GM18502 (cell line): ENCODE measurements around the gene MTARC2.

Experiments used
- ATAC-seq: cut with Tn5 transposase; IDR thresholded peaks from one replicate; pipeline ENCODE4 v1.9.1; 2021; ENCODE audit warnings: mild to moderate bottlenecking; ENCODE audit not compliant: unreplicated experiment, poor library complexity

The MTARC2 gene

DNA sequence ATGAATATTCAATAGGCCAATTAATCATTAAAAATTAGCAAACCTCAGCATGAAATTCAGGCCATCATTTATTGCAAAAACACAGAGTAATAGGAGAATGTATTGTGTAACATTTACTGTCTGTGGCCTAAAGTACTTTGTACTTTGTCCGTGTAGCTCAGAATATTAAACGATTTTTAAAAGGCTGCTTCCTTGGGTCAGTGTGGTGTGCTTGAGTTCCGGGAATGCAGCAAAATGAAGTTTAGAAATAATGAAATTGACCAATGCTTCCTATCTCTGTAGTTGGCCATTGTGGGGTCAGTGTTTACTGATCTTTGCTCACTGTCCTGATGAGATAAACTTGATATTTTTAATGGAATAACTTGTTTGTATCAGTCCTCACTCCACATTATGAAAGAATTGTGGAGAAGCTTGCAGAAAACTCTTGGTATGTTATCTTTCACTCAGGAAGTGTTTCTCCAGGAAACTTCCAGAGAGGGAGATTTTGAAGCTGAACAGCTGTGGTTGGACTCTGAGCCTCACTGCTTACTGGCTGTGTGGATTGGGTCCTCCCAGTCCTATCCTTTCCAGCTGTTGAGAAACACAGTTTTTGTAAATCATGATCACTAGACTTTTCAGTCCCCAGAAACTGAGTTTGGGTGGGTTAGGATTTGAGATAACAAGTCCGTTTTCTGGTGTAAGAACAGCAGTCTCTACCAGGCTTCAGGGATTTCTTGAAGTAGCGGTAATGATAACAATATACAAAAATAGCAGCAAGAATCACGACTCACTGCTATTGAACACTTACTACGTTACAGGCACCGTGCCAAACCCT lies 19.4 kb downstream of the MTARC2 start:
- peak; percentile 41 for ATAC-seq

DNA sequence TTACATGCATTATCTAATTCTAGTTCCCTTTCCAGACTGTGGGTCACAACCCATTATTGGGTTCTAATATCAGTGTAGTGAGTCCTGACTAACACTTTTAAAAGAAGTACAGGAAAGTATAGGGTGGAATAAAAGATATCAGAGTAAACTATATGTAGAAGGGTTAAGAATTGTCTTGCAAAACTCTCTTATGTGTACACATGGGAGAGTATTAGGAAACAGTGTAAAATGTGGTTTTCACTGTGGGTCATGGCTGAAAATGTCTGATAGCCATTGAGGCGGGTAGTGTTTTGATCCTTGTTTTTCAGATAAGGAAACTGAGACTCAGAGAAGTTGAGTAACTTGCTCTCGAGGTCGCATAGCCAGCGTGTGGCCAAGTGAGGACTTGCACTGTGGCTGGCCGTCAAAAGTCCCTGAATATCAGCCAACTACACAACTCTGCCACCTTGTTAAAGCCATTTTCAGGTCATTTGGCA lies 20.0 kb downstream of the MTARC2 start:
- ATAC-seq = peak; percentile 5

DNA sequence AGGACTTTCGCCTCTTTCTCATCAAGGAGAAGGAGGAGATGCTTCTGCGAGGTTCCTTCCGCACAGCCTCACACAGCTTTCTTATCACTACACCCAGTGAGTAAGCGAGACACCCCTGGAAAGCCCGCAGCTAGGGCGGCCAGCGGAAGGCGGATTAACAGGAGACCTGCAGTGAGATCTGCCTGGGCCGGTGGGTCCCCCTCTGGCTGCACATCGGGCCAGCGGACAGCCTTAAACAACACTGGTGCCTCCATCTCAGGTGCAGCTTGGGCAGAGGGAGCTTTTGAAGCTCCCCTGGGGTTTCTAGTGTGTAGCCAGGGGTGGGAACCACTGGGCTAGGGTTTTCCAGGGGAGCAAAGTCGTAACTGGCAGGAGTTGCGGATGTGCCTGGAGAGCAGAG lies 21.1 kb downstream of the MTARC2 start:
- ATAC-seq = no peak

DNA sequence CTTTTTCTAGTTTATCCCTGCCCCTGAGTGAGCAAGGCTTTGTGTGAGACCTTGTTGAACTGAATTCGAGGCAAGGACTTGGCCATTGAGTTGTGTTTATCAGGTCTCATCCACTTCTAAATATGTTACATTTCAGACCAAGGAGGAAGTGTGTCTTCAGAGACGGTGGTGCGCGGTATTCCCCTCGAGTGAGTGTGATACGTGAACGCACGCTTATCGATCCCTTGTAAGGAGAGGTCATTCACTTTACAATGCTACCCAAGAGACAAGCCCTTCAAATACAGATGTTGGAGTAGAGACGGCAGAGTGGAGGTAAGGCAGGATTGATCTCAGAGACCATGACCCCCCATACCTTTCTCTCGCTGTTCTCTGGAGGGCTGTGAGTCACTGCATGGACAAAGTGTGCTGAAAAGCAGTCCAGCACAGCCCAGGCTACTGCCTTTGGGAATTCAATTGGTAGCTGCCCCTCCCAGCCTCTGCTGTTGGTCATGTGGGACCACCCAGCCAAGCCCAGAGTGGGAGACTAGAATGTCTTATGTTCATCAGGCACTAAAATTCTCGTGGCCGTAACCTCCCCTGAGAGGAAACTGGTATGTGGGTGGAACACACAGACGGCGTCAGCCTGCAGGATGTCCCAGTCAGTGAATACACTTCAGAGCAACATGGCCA lies 22.3 kb downstream of the MTARC2 start:
- ATAC-seq = peak; percentile 71

GRCh38 chr1:220772846-220773245 lies 24.7 kb downstream of the MTARC2 start:
- peak; percentile 28 for ATAC-seq

- no peak for ATAC-seq
Observed at GRCh38 chr1:220775240-220775853, 27.2 kb downstream of the MTARC2 start.

DNA sequence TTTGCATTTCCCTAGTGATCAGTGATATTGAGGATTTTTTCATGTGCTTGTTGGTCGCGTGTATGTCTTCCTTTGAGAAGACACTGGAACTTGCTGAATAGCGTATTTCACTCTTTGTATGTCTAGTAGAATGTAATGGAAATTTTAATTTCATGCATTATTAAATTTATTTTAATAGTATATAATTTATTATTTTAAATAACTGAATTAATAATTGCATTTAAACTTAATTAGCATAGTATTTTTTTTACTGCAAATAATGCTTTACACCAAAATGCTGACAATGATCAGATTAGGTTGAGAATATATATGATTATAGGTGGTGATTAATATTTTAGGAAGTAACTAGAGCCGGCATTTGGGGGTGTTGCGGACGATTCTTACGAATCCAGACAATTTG lies 28.1 kb downstream of the MTARC2 start:
- ATAC-seq = no peak

GRCh38 chr1:220776720-220777326 lies 28.7 kb downstream of the MTARC2 start:
- ATAC-seq = peak; percentile 83

DNA sequence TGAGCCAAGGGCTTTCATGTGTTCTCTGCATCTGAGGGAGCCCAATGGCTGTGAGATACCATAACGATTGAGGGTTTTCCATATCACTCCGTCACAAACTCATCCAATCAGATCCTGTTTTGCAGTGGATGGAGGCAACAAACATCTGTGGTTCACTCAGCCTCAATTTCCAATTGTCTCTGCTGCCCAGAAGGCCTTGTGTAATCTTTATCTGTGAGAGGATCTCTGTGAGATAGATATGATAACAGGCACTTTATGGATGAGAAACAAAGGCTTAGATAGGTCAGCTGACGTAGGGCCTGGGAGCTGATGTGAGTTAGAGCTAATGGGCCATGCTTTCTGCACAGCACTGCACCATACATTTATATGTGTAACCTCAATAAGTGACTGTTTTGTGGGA lies 35.3 kb downstream of the MTARC2 start:
- no peak for ATAC-seq

- no peak for ATAC-seq
Observed at GRCh38 chr1:220784751-220785150, 36.6 kb downstream of the MTARC2 start.

DNA sequence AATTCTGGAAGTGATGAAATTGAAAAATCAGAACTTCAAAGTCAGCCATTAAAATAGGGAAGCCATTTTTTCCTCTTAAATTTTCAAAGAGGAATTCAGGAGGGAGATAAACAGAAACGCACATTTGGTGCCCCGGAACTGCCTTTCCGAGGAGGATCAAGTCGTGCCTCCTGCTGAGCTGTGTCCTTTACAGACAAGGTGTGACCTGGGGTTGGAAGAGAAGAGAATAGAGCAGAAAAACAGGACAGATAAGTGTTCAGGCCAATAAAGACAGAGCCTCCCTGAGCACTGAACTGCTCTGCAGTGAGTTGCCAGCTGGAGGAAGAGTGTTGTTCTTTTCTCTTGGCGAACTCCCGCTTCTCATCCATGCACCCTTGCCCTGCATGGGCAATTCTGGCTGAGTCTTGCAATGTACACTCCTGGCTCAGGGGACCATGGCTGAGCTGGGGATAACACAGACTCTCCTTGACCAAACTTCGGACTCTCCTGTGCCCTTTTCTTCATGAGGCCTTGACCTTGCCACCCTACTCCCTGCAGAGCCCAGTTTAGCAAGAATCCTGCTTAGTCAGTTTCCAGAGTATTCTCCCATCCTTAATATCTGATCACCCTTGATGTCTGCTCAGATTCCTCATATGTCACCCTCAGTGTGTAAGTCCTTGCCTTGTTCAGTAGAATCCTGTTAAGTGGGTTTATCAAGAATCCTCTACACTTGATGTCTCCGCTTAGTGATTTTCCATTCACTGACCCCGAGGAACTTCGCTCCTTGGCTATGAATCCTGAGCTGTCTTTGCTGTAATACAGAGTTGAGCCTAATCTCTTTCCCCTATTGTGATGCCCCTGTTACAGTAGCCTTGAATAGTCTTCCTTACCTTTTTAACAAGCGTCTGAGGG lies 37.3 kb downstream of the MTARC2 start:
- no peak for ATAC-seq

DNA sequence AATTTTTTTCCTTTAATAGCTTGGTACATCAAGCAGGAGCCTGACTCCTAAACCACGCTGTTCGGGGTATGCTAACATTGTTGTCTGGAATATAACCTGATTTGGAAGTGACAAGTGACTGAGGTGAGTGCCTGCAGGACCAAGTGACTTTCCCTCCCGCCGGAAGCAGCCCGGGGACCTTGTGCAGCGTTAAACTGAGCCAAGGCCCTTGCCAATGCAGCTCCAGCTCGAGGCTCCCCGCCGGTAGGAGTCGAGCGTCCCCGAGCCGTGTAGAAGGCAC lies 37.9 kb downstream of the MTARC2 start:
- peak; percentile 24 for ATAC-seq

DNA sequence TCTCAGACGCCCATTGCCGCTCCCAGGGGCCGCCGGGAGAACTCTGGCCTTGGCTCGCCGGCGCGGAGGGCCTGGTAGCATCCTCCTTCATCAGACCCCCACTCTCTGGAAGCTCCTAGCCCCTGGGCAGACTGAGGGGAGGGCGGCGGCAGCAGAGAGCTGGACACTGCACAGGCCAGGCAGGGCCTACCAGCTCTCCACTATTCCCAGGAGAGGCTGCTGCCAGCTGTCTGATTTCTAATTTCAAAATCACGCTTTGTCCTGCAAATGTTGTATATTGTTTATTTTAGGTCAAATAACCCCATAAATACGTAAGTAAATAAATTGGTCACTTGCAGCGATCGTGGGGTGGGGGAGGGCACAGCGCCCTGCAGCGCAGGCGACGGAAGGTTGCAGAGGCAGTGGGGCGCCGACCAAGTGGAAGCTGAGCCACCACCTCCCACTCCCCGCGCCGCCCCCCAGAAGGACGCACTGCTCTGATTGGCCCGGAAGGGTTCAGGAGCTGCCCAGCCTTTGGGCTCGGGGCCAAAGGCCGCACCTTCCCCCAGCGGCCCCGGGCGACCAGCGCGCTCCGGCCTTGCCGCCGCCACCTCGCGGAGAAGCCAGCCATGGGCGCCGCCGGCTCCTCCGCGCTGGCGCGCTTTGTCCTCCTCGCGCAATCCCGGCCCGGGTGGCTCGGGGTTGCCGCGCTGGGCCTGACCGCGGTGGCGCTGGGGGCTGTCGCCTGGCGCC lies 38.4 kb downstream of the MTARC2 start, which contains the start of gene MTARC1:
Gene MTARC1 (plus strand): TSS at position 577 of the 732 bp plus-strand sequence. CDS start 32 bp downstream, at position 609.
- ATAC-seq = peak; percentile 86

GRCh38 chr1:220787069-220787619 lies 39.0 kb downstream of the MTARC2 start:
- peak; percentile 51 for ATAC-seq

DNA sequence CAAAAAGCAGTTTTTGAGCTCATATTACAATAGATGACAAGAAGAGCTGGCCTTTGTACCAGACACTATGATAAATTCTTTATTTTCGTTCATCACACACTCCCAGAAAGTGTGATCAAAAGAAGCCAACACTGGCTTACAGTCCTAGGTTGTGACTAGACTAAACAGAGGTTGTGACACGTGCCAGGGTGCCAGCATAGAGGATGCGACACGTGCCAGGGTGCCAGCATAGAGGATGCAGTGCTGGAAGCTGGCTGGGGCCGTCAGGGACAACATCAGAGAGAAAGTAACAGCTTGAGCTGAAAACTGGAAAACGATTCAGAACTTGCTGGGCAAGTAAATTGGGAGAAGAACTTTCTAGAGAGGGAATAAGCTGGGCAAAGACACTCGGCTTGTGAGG lies 40.8 kb downstream of the MTARC2 start:
- ATAC-seq = no peak

DNA sequence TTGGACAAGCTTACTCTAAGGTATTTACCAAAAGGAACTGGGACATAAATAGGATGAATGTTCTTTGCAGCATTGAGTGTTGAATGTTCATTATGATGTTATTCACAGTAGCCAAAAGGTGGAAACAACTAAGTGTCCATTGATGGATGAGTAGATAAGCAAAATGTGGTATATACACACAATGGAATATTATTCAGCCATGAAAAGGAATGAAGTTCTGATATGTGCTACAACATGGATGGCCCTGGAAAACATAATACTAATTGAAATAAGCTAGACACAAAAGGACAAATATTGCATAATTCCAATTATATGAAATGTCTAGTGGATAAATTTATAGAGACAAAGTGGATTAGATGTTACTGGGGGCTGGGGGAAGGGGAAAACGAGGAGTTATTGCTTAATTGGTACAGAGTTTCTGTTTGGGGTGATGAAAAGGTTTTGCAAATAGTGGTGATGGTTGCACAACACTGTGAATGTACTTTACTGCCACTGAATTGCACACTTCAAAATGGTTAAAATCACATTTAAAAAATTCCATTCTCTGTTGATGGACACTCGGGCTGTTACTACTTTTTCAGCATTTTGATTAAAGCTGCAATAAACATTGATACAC lies 41.5 kb downstream of the MTARC2 start:
- ATAC-seq = no peak

DNA sequence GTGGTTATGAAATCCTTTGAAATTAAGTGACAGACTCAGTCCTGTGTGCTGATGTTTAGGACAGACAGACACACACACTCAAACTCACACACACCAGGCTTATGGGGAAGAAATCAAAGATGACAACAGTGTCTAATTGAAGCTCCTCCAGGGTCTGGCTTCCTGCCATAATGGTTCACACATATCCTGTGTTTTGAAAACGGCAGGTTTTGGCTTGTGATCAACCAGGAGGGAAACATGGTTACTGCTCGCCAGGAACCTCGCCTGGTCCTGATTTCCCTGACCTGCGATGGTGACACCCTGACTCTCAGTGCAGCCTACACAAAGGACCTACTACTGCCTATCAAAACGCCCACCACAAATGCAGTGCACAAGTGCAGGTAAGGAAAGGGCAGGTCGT lies 43.2 kb downstream of the MTARC2 start:
- no peak for ATAC-seq

DNA sequence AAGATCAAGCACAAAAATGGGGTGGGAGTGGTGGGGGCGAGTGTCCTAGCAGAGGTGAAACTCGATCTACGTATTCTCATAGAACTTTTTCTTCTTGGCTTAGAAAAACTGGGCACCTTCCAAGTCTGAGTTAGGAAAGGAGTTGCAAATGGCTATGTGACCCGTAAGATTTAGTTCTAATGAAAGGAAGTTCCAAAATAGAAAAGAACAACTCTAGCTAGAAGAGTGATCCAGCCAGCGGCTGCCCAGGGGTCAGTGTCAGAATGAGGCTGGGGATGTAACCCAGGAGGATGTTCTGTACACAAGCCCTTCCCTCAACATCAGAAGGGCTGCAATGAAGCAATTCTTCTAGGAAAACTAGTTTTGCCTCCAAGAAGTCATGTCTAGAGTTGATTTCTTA lies 43.8 kb downstream of the MTARC2 start:
- no peak for ATAC-seq

GRCh38 chr1:220796530-220796929 lies 48.4 kb downstream of the MTARC2 start:
- ATAC-seq = no peak
